Activated naive CD8-positive, alpha-beta T cell treated with anti-CD3 and anti-CD28 coated beads, Interleukin-2, amount 50 U/mL, for 16 hours (primary cell): ENCODE data around the gene HSPA12A.

ENCODE experiments used
- DNase-seq: peaks from one replicate; pipeline ENCODE4 v3.0.0-alpha.2; 2020; ENCODE audit warnings: low read depth, low spot score

HSPA12A gene

GRCh38 chr10:116744163-116744753 lies 1.9 kb upstream of the HSPA12A start:
- no peak for DNase-seq

DNA sequence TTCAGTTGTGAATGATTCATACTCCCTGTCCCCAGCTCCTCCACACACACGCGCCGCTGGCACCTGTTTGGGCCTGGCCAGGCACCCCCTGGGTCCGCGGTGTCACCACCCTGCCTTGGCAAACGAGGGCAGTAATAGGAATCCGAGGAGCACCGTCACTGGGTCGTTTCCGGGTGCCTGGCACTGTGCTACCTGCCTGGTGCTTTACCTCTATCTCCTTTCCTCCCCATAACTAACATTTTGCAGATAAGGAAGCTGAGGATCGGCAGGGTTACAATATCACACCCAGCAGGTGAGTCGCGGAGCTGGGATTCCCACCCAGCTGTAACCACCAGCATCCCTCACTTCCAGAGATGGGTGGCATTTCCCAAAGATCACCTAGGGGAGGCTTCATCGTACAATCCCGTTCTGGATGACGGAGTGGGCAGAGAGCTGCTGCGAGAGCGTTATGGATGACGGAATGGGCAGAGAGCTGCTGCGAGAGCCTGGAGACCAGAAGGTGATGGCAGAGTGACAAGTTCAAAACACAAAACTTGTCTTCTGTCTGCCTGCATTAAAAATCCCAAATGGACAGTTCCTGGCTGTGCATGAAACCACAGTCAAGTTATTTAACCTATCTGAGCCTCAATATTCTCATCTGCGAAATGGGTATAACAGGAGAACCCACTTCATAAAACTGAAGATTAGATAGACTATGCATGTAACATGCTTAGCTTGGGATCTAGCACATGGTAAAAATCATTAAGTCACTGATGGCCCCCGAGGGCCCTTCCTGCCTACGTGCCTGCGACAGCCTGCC lies 1.1 kb upstream of the HSPA12A start:
- no peak for DNase-seq

DNA sequence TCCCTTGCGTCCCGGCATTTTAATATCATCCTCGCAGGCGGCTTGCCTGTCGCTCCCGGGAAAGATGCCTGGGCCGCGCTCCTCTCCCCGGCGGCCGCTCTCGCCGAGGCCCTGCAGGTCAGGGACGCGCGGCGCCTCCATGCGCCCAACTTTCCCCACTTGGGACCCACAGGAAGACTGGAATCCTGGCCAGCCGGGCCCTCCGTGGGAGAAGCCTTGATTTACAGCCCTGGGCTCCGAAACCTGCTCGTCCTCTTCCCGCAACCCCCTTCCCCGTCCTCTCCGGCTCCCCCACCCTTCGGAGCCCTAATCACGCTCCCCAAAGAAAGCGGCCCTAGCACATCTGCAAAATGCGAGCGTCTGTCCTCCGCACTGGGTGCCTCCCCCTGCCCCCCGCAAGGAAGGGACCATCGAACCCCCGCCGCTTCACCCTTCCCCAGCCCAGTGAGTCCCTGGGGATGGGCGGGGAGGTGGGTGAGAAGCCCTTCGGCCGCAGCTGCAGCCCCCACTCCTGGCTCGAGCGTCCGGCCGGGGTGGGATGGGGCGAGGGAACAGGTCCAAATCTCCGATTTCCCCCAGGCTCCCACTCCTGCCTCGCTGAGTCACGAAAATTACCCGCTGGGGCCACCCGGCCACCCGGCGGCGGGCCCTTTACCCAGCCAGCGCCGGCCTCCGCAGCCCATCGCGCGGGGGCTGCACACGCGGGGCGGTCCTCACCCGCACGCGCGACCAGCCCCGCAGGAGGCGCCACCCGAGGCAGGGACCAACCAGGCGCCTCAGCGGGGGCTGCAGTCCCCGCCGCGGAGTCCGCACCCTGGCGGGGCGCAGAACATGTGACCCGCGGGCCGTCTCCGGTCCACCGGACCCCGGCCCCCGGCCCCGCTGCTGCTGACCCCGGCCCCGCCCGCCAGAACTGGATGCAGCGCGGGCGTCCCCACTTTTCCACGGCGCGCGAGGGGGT lies 695 bp downstream of the HSPA12A start:
- DNase-seq, result no peak

GRCh38 chr10:116740971-116741370 lies 1.4 kb downstream of the HSPA12A start:
- DNase-seq, result no peak

DNA sequence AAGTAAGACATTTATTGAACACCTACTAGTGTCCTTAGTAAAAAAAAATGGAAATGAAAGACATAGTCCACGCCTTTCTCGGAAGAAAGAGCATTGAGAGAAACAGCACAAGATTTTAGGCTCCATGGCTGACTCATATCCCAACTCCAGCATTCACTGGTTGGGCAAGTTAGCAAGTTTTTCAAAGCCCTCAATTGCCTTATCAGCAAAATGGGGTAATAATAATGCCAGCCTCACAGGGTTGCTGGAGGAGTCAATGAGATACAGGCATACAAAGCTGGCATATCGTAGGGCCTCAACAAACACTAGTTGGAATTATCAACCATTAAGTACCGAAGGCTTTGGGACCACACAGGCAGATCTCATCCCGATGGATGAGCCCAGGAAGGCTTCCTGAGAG lies 4.0 kb downstream of the HSPA12A start:
- DNase-seq, result no peak

GRCh38 chr10:116737627-116738327 lies 4.6 kb downstream of the HSPA12A start:
- DNase-seq, result no peak

DNA sequence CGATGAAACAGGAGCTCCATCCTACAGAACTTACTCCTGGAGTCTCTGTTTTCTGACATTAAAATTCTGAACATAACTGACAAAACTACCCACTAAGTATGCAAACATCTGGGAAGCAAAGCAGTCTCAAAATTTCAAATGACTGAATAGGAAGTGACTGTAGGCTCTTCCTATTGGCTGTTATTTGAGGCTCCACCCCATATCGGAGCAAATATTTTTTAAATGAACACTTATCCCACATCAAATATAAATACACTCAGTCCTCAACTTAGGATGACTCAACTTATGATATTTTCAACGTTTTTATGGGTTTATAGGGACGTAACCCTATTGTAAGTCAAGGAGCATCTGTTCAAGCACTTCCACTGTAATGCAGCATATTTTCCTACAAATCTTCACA lies 8.8 kb downstream of the HSPA12A start:
- DNase-seq, result no peak

- DNase-seq, result no peak
These were observed 9.8 kb downstream of the HSPA12A start for GRCh38 chr10:116732573-116732972.

GRCh38 chr10:116730464-116731260 lies 11.7 kb downstream of the HSPA12A start:
- no peak for DNase-seq

GRCh38 chr10:116729243-116729642 lies 13.1 kb downstream of the HSPA12A start:
- DNase-seq, result no peak

DNA sequence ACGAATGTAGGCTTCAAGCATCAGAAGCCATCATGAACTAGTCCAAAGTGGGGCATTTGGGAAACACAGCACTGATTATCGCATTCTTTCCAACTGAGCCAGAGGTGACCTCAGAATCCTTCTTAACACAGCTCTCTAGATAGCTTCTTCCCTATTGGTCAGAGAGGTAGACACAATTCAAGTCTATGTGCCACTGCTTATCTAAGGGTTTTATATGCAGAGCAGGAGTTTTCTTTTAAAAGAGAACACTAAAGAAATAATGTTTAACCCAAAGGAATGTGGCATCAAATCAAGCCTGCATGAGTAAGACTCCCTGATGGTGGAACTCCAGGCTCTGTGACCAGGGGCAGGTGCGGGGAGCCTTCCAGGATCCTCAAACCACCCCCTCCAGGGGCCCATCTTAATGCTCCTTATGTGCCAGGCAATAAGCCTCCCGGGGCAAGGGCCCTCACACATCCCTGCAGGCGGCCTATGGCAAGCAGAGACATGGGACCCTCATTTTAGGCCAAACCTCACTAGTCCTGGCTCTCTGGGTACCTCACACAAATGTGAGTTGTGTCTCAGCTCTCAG lies 13.8 kb downstream of the HSPA12A start:
- DNase-seq, result no peak

DNA sequence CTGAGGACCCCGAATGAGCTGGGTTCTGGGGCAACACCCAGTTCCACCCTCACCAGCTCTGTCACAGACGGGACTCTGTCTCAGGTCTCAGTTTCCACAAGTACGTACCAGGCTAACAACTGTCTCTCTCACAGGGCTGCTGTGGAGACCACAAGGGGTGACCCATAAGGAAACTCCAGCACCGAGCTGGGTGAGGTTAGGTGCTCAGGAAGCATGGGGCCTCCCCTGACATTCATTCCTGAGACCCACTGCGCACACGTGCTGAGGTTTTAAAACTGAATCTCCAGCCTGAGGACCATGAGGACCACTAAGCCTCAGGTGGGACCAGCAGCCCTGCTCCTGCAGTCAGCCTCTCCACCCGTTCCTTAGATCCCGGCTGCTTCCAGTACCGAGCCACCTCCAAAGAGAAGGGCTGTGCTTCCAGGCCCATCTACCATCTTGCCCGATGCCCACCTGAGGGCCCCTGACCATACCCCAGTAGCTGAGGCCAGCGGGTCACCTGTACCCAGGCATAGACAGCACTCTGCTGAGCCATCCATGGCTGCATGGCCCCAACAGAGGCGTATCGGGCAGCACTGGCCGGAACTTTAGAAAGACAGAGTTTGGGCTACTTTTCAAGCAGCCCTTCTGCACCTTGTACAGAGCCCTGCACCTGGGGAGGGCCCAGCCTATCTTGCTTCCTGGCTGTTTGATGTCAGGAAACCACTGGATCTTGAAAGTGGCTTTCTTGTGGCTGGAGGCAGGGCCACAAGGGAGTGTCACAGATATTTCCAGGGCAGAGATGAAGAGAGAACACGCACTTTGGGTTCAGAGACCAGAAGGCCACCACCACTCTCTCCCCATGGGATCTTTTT lies 18.7 kb downstream of the HSPA12A start:
- no peak for DNase-seq

DNA sequence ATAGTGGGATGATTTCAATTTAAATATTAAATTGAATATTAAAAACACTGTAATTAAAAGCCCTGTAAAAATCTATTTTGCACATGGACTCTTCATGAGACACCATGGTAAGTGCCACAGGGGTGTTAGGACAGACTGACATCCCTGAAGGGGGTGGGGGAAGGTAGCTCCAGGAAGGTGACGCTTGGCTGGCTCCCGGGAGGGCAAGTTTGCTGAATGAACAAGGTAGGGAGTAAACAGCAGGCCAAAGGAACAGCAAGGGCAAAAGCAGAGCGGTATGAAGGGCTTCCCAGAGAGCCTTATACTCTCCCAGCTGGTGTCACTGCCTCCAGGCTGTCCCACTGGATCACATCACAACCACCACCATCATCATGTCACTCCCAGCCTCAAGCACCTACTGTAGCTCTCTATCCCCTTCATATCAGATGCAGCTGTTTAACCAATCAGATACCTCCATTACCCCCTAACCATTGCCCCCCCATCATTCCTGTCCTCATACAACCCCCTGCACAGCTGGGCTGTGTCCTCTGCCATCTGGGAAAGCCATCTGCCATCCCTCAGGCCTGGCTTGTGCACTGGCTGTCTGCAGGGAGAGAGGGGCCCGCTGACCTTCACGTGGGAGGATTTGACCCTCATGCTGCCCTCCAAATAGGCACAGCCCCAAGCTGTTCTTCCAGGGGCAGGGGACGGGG lies 19.5 kb downstream of the HSPA12A start:
- DNase-seq, result no peak

- no peak for DNase-seq
These were observed 20.6 kb downstream of the HSPA12A start for GRCh38 chr10:116721547-116722392.

GRCh38 chr10:116720668-116721546 lies 21.5 kb downstream of the HSPA12A start:
- DNase-seq, result no peak

DNA sequence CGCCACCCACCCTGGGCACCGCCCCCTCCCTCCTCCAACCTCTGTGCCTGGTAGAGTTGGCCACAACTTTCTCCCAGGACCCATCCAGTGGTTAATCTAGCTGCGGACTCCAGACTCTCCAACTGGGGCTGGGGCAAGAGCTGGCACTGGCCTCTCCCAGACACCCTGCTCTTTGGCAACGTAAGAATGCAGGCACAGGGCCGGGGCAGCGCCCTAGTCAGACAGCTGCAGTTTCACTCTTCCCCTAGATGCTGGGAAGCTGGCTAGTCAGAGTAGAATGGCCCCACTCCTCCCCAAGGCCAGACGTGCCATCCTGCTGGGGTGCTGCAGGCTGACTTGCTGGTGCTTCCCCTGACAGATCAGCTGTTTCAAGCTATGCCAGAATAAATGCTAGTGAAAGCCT lies 22.1 kb downstream of the HSPA12A start:
- DNase-seq, result no peak

- DNase-seq, result no peak
These were observed 22.6 kb downstream of the HSPA12A start for GRCh38 chr10:116719804-116720203.
